PC-3 (cell line): ENCODE measurements around the gene NDUFC2.

Experiments
- EZH2 ChIP-seq: fragments of 300-600 bp; sonication (generic); IDR thresholded peaks from one replicate; pipeline ENCODE4 v1.6.1; 2017; ENCODE audit warnings: antibody characterized with exemption, mild to moderate bottlenecking, low read length; ENCODE audit not compliant: unreplicated experiment
- EZH2phosphoT487 ChIP-seq: fragments of 300-600 bp; sonication (generic); IDR thresholded peaks from 2 replicates; pipeline ENCODE4 v1.6.1; 2018; ENCODE audit warnings: mild to moderate bottlenecking, antibody characterized with exemption, low read length, borderline replicate concordance
- TF ChIP-seq, protein P1 (sequence below): fragments of 300-600 bp; sonication (generic); conservative IDR thresholded peaks from 2 replicates; pipeline ENCODE4 v1.5.1; 2017; ENCODE audit warnings: antibody characterized with exemption, low read depth, mild to moderate bottlenecking, low read length

DNA sequence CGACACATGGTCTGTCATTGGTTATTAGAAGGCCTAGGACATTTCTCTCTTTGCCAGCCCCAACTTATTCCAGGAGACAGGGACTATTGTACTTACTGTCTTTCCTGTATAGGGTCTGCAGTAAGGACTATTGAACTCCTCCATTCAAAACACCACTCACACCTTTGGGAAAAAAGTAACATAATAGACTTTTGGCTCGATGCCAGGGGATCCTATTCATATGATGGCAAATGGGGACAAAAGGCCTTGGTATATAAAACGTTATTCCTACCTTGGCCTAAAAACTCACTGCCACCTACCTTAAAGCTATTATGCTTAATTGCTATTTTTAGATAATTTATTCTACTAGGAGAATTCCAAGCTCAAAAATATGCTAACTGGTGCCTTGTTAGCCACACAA lies 6.3 kb upstream of the NDUFC2 start:
- TF ChIP-seq, protein P1, sequence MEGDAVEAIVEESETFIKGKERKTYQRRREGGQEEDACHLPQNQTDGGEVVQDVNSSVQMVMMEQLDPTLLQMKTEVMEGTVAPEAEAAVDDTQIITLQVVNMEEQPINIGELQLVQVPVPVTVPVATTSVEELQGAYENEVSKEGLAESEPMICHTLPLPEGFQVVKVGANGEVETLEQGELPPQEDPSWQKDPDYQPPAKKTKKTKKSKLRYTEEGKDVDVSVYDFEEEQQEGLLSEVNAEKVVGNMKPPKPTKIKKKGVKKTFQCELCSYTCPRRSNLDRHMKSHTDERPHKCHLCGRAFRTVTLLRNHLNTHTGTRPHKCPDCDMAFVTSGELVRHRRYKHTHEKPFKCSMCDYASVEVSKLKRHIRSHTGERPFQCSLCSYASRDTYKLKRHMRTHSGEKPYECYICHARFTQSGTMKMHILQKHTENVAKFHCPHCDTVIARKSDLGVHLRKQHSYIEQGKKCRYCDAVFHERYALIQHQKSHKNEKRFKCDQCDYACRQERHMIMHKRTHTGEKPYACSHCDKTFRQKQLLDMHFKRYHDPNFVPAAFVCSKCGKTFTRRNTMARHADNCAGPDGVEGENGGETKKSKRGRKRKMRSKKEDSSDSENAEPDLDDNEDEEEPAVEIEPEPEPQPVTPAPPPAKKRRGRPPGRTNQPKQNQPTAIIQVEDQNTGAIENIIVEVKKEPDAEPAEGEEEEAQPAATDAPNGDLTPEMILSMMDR: no peak
- TF ChIP-seq EZH2: no peak
- TF ChIP-seq EZH2phosphoT487: no peak
